PC-3 (cell line): ENCODE measurements around the gene PRORP.

Source experiments
- CTCF ChIP-seq: fragments of 300-600 bp; sonication (generic); conservative IDR thresholded peaks from 2 replicates; pipeline ENCODE4 v1.5.1; 2017; ENCODE audit warnings: antibody characterized with exemption, low read depth, mild to moderate bottlenecking, low read length
- EZH2 ChIP-seq: fragments of 300-600 bp; sonication (generic); IDR thresholded peaks from one replicate; pipeline ENCODE4 v1.6.1; 2017; ENCODE audit warnings: antibody characterized with exemption, mild to moderate bottlenecking, low read length; ENCODE audit not compliant: unreplicated experiment

- TF ChIP-seq CTCF (peak; percentile 73), EZH2 (no peak)
Measured at GRCh38 chr14:35140718-35141581, 18.6 kb downstream of the PRORP start.
